Measurements from ENCODE around the gene LZTR1. TPM values are rescaled to one million over a fixed set of nuclear protein-coding genes. Genes with fewer than 3 reads are reported as not detected.
"Not testable (repeated sequence)": the region's sequence is repeated elsewhere in the genome, so short reads cannot be mapped to it uniquely, and the experiment has no call there.

Gene LZTR1
- total and polyA plus RNA-seq, 2 experiments from 2014 or later, result 9.2 to 39.9 TPM

- ATAC-seq (no peak), DNase-seq (ENCODE audit: low spot score) (no peak)
- Histone ChIP-seq H3K36me3 (ENCODE audit: insufficient read depth) (no peaks in the 10 kb centered on the region), H3K27ac (ENCODE audit: low read depth) (no peak overlapping the region), H3K9me2 (ENCODE audit: insufficient read depth) (no peaks in the 10 kb centered on the region), H3K79me2 (replicated peaks; ENCODE audit: insufficient read depth) (no peaks in the 10 kb centered on the region), H3F3A (replicated peaks; ENCODE audit: low read depth) (no peaks in the 10 kb centered on the region), H3K4me3 (no peak overlapping the region), H2AFZ (no peak overlapping the region), H4K20me1 (replicated peaks; ENCODE audit: insufficient read depth) (no peaks in the 10 kb centered on the region), H3K27me3 (ENCODE audit: insufficient read depth) (peaks cover 1% of the 10 kb centered on the region; the same call in 1 of the 2 replicates), H3K4me1 (ENCODE audit: insufficient read depth) (no peaks in the 10 kb centered on the region), H3K4me2 (no peak overlapping the region)
- H3K4me3 Mint-ChIP-seq, result no peak overlapping the region
- H3K27ac Mint-ChIP-seq, result no peak overlapping the region
- H3K4me1 Mint-ChIP-seq, result peaks cover 2% of the 10 kb centered on the region; the same call in 2 of the 3 replicates
- TF ChIP-seq EZH2phosphoT487 (IDR thresholded peaks at IDR 0.05; ENCODE audit: unreplicated experiment), result no peak
- TF ChIP-seq REST (IDR thresholded peaks at IDR 0.05; ENCODE audit: unreplicated experiment), result no peak
- TF ChIP-seq CREB1 (CRISPR knock-in tag; IDR thresholded peaks at IDR 0.05; ENCODE audit: low read depth), result no peak
- TF ChIP-seq EZH2 (IDR thresholded peaks at IDR 0.05; ENCODE audit: low read depth, unreplicated experiment), result no peak
- H3K36me3 Mint-ChIP-seq (ENCODE audit: low read depth), result no peaks in the 10 kb centered on the region
- H3K27me3 Mint-ChIP-seq (ENCODE audit: insufficient read depth, low read depth, poor library complexity), result peaks cover 2% of the 10 kb centered on the region
- no peaks in the 10 kb centered on the region for H3K9me3 Mint-ChIP-seq
Observed at GRCh38 chr22:21038405-21038804, 56.3 kb downstream of the LZTR1 start.

- H3K4me1 ChIP-seq (ENCODE audit: insufficient read depth); H3K4me1 Mint-ChIP-seq; H3K9me3 Mint-ChIP-seq; H3K36me3 Mint-ChIP-seq (ENCODE audit: low read depth); H3K79me2 ChIP-seq (replicated peaks; ENCODE audit: insufficient read depth); H3K4me2 ChIP-seq; H2AFZ ChIP-seq; H3K27me3 Mint-ChIP-seq (ENCODE audit: insufficient read depth, low read depth, poor library complexity); ATAC-seq; H3K4me3 ChIP-seq; H4K20me1 ChIP-seq (replicated peaks; ENCODE audit: insufficient read depth); H3K9me2 ChIP-seq (ENCODE audit: insufficient read depth); H3K36me3 ChIP-seq (ENCODE audit: insufficient read depth); H3F3A ChIP-seq (replicated peaks; ENCODE audit: low read depth); H3K27me3 ChIP-seq (ENCODE audit: insufficient read depth); H3K27ac ChIP-seq (ENCODE audit: low read depth); H3K4me3 Mint-ChIP-seq; H3K27ac Mint-ChIP-seq; DNase-seq (ENCODE audit: low spot score): not testable (repeated sequence)
Observed at GRCh38 chr22:21039158-21039557, 57.1 kb downstream of the LZTR1 start.

- Histone ChIP-seq H2AFZ (no peak overlapping the region), H3K9me2 (ENCODE audit: insufficient read depth) (no peaks in the 10 kb centered on the region), H3K4me1 (ENCODE audit: insufficient read depth) (no peaks in the 10 kb centered on the region), H3F3A (replicated peaks; ENCODE audit: low read depth) (0 out of 2 replicates have a peak, but pooled peaks cover 4% of the 10 kb centered on the region), H4K20me1 (replicated peaks; ENCODE audit: insufficient read depth) (no peaks in the 10 kb centered on the region), H3K79me2 (replicated peaks; ENCODE audit: insufficient read depth) (no peaks in the 10 kb centered on the region), H3K27me3 (ENCODE audit: insufficient read depth) (no peaks in the 10 kb centered on the region), H3K4me3 (no peak overlapping the region), H3K27ac (ENCODE audit: low read depth) (no peak overlapping the region), H3K36me3 (ENCODE audit: insufficient read depth) (no peaks in the 10 kb centered on the region), H3K4me2 (no peak overlapping the region)
- Mint-ChIP-seq H3K36me3 (ENCODE audit: low read depth) (no peaks in the 10 kb centered on the region), H3K9me3 (no peaks in the 10 kb centered on the region), H3K4me3 (no peak overlapping the region), H3K27ac (no peak overlapping the region), H3K27me3 (ENCODE audit: insufficient read depth, low read depth, poor library complexity) (peaks cover 11% of the 10 kb centered on the region), H3K4me1 (peaks cover 15% of the 10 kb centered on the region)
- no peak for TF ChIP-seq CTCF (conservative IDR thresholded peaks at IDR 0.05; ENCODE audit: low read depth in 2 of 2)
- DNase-seq (ENCODE audit: low spot score) (no peak), ATAC-seq (no peak)
Observed at GRCh38 chr22:21041937-21042336, 59.8 kb downstream of the LZTR1 start.
